Liver (tissue), 9 donors: ENCODE results near the gene ARMC5. TPM values are rescaled to one million over a fixed set of nuclear protein-coding genes. Genes with fewer than 3 reads are reported as not detected.

Experiments used
- DNase-seq: peaks from one replicate; pipeline ENCODE4 v3.0.0-alpha.2; 2017; ENCODE audit warnings: low spot score
- H3K27ac ChIP-seq, 2 donors: one replicate each; pipeline ENCODE4 v1.7.0; 2013; ENCODE audit warnings: inconsistent platforms in 2 of 2, low read length in 2 of 2, control low read depth in 1 of 2, low read depth in 1 of 2, mild to moderate bottlenecking in 1 of 2
- H3K27me3 ChIP-seq, 4 donors: one replicate each; pipeline versions ENCODE4 v1.6.1 to v1.7.0; 2013; ENCODE audit warnings: low read length in 3 of 4, inconsistent platforms in 1 of 4, mild to moderate bottlenecking in 1 of 4, moderate library complexity in 1 of 4; ENCODE audit not compliant: control insufficient read depth in 4 of 4, insufficient read depth in 4 of 4
- H3K36me3 ChIP-seq, 4 donors: one replicate each; pipeline versions ENCODE4 v1.6.1 to v1.7.0; 2013; ENCODE audit warnings: low read length in 3 of 4, mild to moderate bottlenecking in 3 of 4, low read depth in 1 of 4, moderate library complexity in 1 of 4; ENCODE audit not compliant: control insufficient read depth in 4 of 4, insufficient read depth in 3 of 4
- H3K4me1 ChIP-seq, 4 donors: one replicate each; pipeline versions ENCODE4 v1.6.1 to v1.7.0; 2013; ENCODE audit warnings: low read length in 3 of 4, mild to moderate bottlenecking in 3 of 4, moderate library complexity in 1 of 4; ENCODE audit not compliant: control insufficient read depth in 4 of 4, insufficient read depth in 4 of 4
- H3K4me3 ChIP-seq, 3 donors: one replicate each; pipeline versions ENCODE4 v1.6.1 to v1.7.0; 2013; ENCODE audit warnings: low read length in 3 of 3, control low read depth in 1 of 3, low read depth in 1 of 3, mild to moderate bottlenecking in 1 of 3
- H3K9ac ChIP-seq, 2 donors: one replicate each; pipeline ENCODE4 v1.7.0; 2013; ENCODE audit warnings: low read length in 2 of 2, mild to moderate bottlenecking in 2 of 2, moderate library complexity in 2 of 2, control low read depth in 1 of 2, low read depth in 1 of 2
- H3K9me3 ChIP-seq, 4 donors: one replicate each; pipeline versions ENCODE4 v1.6.1 to v1.7.0; 2013; ENCODE audit warnings: low read length in 3 of 4; ENCODE audit not compliant: control insufficient read depth in 4 of 4
- ATF3 ChIP-seq: IDR thresholded peaks from 2 replicates; pipeline ENCODE4 v1.6.1; 2016; ENCODE audit warnings: antibody characterized with exemption
- CTCF ChIP-seq: fragments of 150-350 bp; IDR thresholded peaks from 2 replicates; pipeline ENCODE4 v1.5.1; 2017; ENCODE audit warnings: improper control_type of control experiment, low read depth, low read length; ENCODE audit not compliant: missing input control
- EGR1 ChIP-seq, 2 donors: IDR thresholded peaks; 2 replicates each; pipeline ENCODE4 v1.6.1; 2016 to 2018; ENCODE audit warnings: antibody characterized with exemption in 2 of 2, low read depth in 2 of 2
- FOXA1 ChIP-seq: IDR thresholded peaks from 2 replicates; pipeline ENCODE4 v1.6.1; 2016; ENCODE audit warnings: antibody characterized with exemption
- FOXA2 ChIP-seq: IDR thresholded peaks from 2 replicates; pipeline ENCODE4 v1.6.1; 2016; ENCODE audit warnings: antibody characterized with exemption
- GABPA ChIP-seq, 2 donors: IDR thresholded peaks in 1 of 2; conservative IDR thresholded peaks in 1 of 2; 2 replicates each; pipeline ENCODE4 v1.6.1; 2016; ENCODE audit warnings: antibody characterized with exemption in 2 of 2, mild to moderate bottlenecking in 1 of 2, moderate library complexity in 1 of 2
- HNF4A ChIP-seq, 2 donors: conservative IDR thresholded peaks; 2 replicates each; pipeline ENCODE4 v1.6.1; 2016; ENCODE audit warnings: antibody characterized with exemption in 2 of 2, mild to moderate bottlenecking in 2 of 2
- MAX ChIP-seq: IDR thresholded peaks from 2 replicates; pipeline ENCODE4 v1.6.1; 2016; ENCODE audit warnings: antibody characterized with exemption
- RAD21 ChIP-seq, 2 donors: IDR thresholded peaks; 2 replicates each; pipeline ENCODE4 v1.6.1; 2016; ENCODE audit warnings: antibody characterized with exemption in 2 of 2, mild to moderate bottlenecking in 2 of 2
- REST ChIP-seq: IDR thresholded peaks from 2 replicates; pipeline ENCODE4 v1.6.1; 2016; ENCODE audit warnings: antibody characterized with exemption, mild to moderate bottlenecking
- RXRA ChIP-seq, 2 donors: IDR thresholded peaks; 2 replicates each; pipeline ENCODE4 v1.6.1; 2017 to 2018; ENCODE audit warnings: antibody characterized with exemption in 2 of 2, mild to moderate bottlenecking in 1 of 2
- SP1 ChIP-seq: IDR thresholded peaks from 2 replicates; pipeline ENCODE4 v1.6.1; 2018; ENCODE audit warnings: antibody characterized with exemption, mild to moderate bottlenecking
- YY1 ChIP-seq: IDR thresholded peaks from 2 replicates; pipeline ENCODE4 v1.6.1; 2016; ENCODE audit warnings: antibody characterized with exemption, mild to moderate bottlenecking
- WGBS: extraction: QIAGEN DNeasy Blood & Tissue Kit; methylation state at CpG from one replicate; pipeline ENCODE4 v1.1.7; 2013; 5-methylcytosine and 5-hydroxymethylcytosine counted together
- polyA plus RNA-seq, 2 donors: library from polyadenylated mRNA; stranded (reverse) in 1 of 2; unstranded in 1 of 2; fragments of 200-250 nt in 1 of 2; fragments of >200 nt in 1 of 2; fragmentation: Nextera tagmentation in 1 of 2; extraction: Ambion mirVana in 1 of 2; gene quantifications; one replicate each; pipeline versions ENCODE4 v1.2.1 to v1.2.3, GENCODE V29; 2013 to 2015
- total RNA-seq, 2 donors: library from RNA; depleted of rRNA; stranded (reverse); fragments of >200 nt; gene quantifications; one replicate each; pipeline ENCODE4 v1.2.3, GENCODE V29; 2014
- donor health status: healthy.
- donor health status: healthy.
- donor health status: healthy.
- donor health status: healthy.
- donor health status: healthy.

The ARMC5 gene
- total and polyA plus RNA-seq, 4 donors = 5.4 to 13.3 (median 11.4) TPM

- no peaks in the 10 kb centered on the region for H3K27me3 ChIP-seq
- DNase-seq = peak; percentile 52
- peaks cover 5 to 23% (median 16%) of the 10 kb centered on the region in 4 donors for H3K4me1 ChIP-seq
- H3K9ac ChIP-seq = peak within 1 kb of the TSS in 1 of 2 donors; percentile 47
- WGBS = 5% methylated on average over 63 of the region's 63 CpGs
- peak within 1 kb of the TSS in 2 of 3 donors; percentile 17 to 57 for H3K4me3 ChIP-seq
- no peak for TF ChIP-seq FOXA2
- peak within 1 kb of the TSS; percentile 61 to 82 for H3K27ac ChIP-seq
- no peaks in the 10 kb centered on the region for H3K9me3 ChIP-seq
- H3K36me3 ChIP-seq = peaks cover 0 to 2% (median 0%) of the 10 kb centered on the region in 4 donors
These were observed 12.8 kb downstream of the ARMC5 start, which contains the start of gene TGFB1I1 for GRCh38 chr16:31471875-31472708. Gene TGFB1I1 (plus strand): TSS chr16:31472152. CDS start chr16:31472189, 37 bp downstream.

GRCh38 chr16:31472709-31473203, 13.5 kb downstream of the ARMC5 start:
- H3K4me1 ChIP-seq = peaks cover 5 to 29% (median 18%) of the 10 kb centered on the region in 4 donors
- H3K4me3 ChIP-seq = peak overlapping the region in 2 of 3 donors; percentile 17 to 57
- no peaks in the 10 kb centered on the region for H3K36me3 ChIP-seq
- 35% methylated on average over 20 of the region's 20 CpGs for whole genome bisulfite sequencing
- peak; percentile 92 for DNase-seq
- H3K27ac ChIP-seq = peak overlapping the region; percentile 61 to 82
- no peaks in the 10 kb centered on the region for H3K9me3 ChIP-seq
- H3K9ac ChIP-seq = no peak overlapping the region
- no peak for TF ChIP-seq HNF4A (conservative IDR thresholded peaks at IDR 0.05)
- TF ChIP-seq SP1 = peak; percentile 52
- TF ChIP-seq MAX = no peak
- TF ChIP-seq REST = no peak
- TF ChIP-seq GABPA (IDR thresholded peaks at IDR 0.05 in 1 of 2, conservative IDR thresholded peaks at IDR 0.05 in 1 of 2) = no peak
- TF ChIP-seq RXRA (IDR thresholded peaks at IDR 0.05) = no peak
- peak; percentile 71 to 77 for TF ChIP-seq RAD21 (IDR thresholded peaks at IDR 0.05)
- peak; percentile 68 for TF ChIP-seq CTCF
- no peak for TF ChIP-seq ATF3
- TF ChIP-seq FOXA1 = no peak
- no peak for TF ChIP-seq EGR1 (IDR thresholded peaks at IDR 0.05; ENCODE audit: low read depth in 2 of 2)
- no peak for TF ChIP-seq YY1
- no peaks in the 10 kb centered on the region for H3K27me3 ChIP-seq
